Inferior parietal cortex (tissue), 1 donor: ENCODE measurements around the gene DGKE.

Source experiments
- DNase-seq: peaks from one replicate; pipeline ENCODE4 v3.0.0-alpha.2; 2016; ENCODE audit errors: extremely low spot score

DGKE gene

DNA sequence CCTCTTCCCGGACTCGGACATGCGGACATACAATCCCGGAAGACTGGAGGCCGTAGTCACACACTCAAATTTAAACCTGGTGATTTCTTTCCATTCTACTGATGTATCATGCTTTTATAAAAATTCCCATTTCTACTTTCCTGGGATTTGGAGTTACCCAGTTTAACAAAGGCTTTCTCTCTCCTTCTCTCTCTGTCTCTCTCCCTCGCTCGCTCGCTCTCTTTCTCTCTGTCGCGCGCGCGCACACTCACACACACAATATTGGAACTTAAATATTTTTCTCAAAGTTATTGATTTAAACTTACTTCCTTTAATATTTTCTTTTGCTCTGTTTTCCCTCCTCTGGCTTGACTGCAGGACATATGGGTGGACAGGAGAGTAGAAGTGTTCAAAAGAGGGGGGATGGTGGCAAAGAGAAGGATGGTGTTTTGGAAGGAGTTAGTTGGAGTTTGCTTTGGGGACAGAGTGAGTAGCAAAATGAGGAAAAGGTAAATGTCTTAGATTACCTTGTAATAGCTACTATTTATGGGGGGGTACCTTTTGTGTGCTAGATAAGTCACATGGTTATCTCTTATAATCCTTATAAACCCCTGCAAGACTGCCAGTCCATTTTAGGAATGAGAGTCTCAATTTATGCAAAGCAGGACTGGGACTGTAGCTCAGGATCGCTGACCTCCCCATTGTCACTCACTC is 80.8 kb downstream of the DGKE start:
- no peak for DNase-seq

DNA sequence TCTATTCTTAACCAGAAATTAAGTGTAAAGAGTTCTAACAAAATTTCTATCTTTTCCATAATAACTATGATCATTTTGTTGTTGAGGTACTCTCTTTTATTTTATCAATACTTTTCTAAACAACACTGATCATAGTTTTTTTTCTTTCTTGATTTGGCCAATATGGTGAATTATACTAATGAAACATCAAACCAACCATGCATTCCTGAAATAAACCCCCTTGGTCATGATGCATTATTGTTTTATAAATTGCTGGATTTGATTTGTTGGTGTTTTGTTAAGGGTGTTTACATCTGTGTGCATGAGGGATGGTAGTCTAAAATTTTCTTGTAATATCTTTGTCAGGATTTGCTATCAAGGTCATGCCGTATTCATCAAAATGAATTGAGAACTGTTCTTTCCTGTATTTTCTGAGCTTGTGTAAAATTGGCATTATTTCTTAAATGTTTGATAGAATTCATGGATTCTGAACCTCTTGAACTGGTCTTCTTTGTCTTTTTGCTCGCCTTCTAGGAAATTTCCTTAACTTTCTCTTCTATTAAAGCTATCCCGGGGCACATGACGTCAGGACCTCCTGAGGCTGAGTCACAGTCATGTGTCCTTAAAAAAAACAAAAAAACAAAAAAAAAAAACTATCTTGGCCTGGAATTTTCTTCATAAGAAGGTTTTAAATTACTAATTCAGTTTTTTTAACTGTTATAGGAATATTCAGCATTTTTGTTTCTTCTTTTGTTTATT is 83.8 kb downstream of the DGKE start:
- DNase-seq = no peak

DNA sequence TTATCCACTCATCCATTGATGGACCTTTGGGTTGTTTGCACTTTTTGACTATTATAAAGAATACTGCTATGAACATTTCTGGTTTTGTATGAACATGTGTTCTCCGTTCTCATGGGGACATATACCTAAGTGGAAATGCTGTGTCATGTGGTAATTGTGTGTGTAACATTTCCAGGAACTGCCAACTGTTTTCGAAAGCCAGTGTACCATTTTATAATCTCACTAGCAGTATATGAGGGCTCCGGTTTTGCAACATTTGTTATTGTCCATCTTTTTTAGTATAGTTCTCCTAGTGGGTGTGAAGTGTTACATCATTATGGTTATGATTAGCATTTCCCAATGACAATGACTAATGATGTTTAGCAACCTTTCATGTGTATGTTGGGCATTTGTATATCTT is 85.0 kb downstream of the DGKE start:
- DNase-seq = no peak
